CD8-positive, alpha-beta memory T cell (primary cell): Measurements from ENCODE around the gene RFTN1. TPM values are rescaled to one million over a fixed set of nuclear protein-coding genes. Genes with fewer than 3 reads are reported as not detected.

Experiments
- CTCF ChIA-PET: fragments of 350-600 bp; sonication (Branson Sonifier 250); formaldehyde crosslinking; loops from one replicate; lab custom pipeline; 2021; ENCODE audit warnings: antibody characterized with exemption; lab: Charles Lee
- POLR2A ChIA-PET: fragments of 350-600 bp; sonication (Branson Sonifier 250); formaldehyde crosslinking; loops from one replicate; lab custom pipeline; 2021; ENCODE audit warnings: antibody characterized with exemption; lab: Charles Lee
- DNase-seq, 5 donors: peaks; one replicate each; pipeline versions ENCODE4 v3.0.0 to v3.0.0-alpha.2; 2020 to 2022; ENCODE audit warnings: mixed read lengths in 1 of 5
- H3K27ac ChIP-seq: one replicate; pipeline ENCODE4 v1.7.0; 2013; ENCODE audit warnings: low read depth, mild to moderate bottlenecking, low read length, moderate library complexity
- H3K27me3 ChIP-seq: 2 replicates; pipeline ENCODE4 v1.7.0; 2013; ENCODE audit warnings: low read length, mild to moderate bottlenecking; ENCODE audit not compliant: insufficient read depth, poor library complexity, severe bottlenecking
- H3K36me3 ChIP-seq: 2 replicates; pipeline ENCODE4 v1.7.0; 2013; ENCODE audit warnings: mild to moderate bottlenecking, low read length, moderate library complexity; ENCODE audit not compliant: insufficient read depth
- H3K4me1 ChIP-seq: 2 replicates; pipeline ENCODE4 v1.7.0; 2013; ENCODE audit warnings: mild to moderate bottlenecking, low read length, moderate library complexity; ENCODE audit not compliant: insufficient read depth
- H3K4me3 ChIP-seq: 2 replicates; pipeline ENCODE4 v1.7.0; 2013; ENCODE audit warnings: mild to moderate bottlenecking, low read length
- H3K9me3 ChIP-seq: 2 replicates; pipeline ENCODE4 v1.7.0; 2013; ENCODE audit warnings: mild to moderate bottlenecking, low read length
- H3K27ac Mint-ChIP-seq, 8 donors: one replicate each; pipeline ENCODE4 v1.8.0; 2020 to 2021; ENCODE audit warnings: mixed read lengths in 8 of 8, mild to moderate bottlenecking in 6 of 8, inconsistent platforms in 3 of 8, moderate library complexity in 3 of 8
- H3K27me3 Mint-ChIP-seq, 2 donors: one replicate each; pipeline ENCODE4 v1.8.0; 2020 to 2021; ENCODE audit warnings: mixed read lengths in 2 of 2, mild to moderate bottlenecking in 1 of 2, moderate library complexity in 1 of 2
- H3K36me3 Mint-ChIP-seq, 3 donors: one replicate each; pipeline ENCODE4 v1.8.0; 2020 to 2021; ENCODE audit warnings: mixed read lengths in 3 of 3, inconsistent platforms in 1 of 3, mild to moderate bottlenecking in 1 of 3
- H3K4me1 Mint-ChIP-seq, 3 donors: one replicate each; pipeline ENCODE4 v1.8.0; 2020 to 2021; ENCODE audit warnings: mixed read lengths in 3 of 3, inconsistent platforms in 1 of 3, mild to moderate bottlenecking in 1 of 3
- H3K4me3 Mint-ChIP-seq, 7 donors: one replicate each; pipeline ENCODE4 v1.8.0; 2020 to 2021; ENCODE audit warnings: mixed read lengths in 7 of 7, mild to moderate bottlenecking in 6 of 7, moderate library complexity in 4 of 7, inconsistent platforms in 2 of 7
- H3K9me3 Mint-ChIP-seq, 5 donors: one replicate each; pipeline ENCODE4 v1.8.0; 2020 to 2022; ENCODE audit warnings: mixed read lengths in 5 of 5, mild to moderate bottlenecking in 3 of 5, moderate library complexity in 2 of 5, inconsistent platforms in 1 of 5
- polyA plus RNA-seq: library from polyadenylated mRNA; unstranded; fragments of 300-500 nt; fragmentation: Illumina TruSeq; gene quantifications from one replicate; pipeline ENCODE4 v1.2.3, GENCODE V29; 2021
- total RNA-seq, 2 experiments: library from RNA; stranded (reverse); gene quantifications; one replicate each; pipeline ENCODE4 v1.2.3, GENCODE V29; 2021

The RFTN1 gene
- total and polyA plus RNA-seq, 3 experiments from 2014 or later: 87.4 to 126 (median 125) TPM

DNA sequence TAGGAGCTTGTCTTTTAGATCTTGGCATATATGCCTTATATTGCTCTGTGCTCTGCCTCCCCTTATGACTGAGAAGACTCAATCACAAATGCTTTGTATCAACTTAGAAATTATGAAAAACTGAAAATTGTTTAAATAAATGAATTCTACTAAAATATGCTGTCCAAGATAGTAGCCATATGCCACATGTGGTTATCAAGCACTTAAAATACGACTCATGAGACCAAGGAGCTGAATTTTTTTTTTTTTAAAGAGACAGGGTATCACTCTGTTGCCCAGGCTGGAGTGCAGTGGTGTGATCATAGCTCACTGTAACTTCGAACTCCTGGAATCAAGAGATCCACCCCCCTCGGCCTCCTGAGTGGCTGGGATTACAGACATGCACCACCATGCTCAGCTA, 118.3 kb downstream of the RFTN1 start:
- Mint-ChIP-seq H3K27ac (no peak overlapping the region), H3K36me3 (peaks cover 4 to 42% (median 19%) of the 10 kb centered on the region in 3 donors), H3K27me3 (no peaks in the 10 kb centered on the region), H3K4me1 (peaks cover 26 to 54% (median 45%) of the 10 kb centered on the region in 3 donors), H3K9me3 (no peaks in the 10 kb centered on the region), H3K4me3 (no peak overlapping the region)
- no peaks in the 10 kb centered on the region for H3K9me3 ChIP-seq
- H3K27me3 ChIP-seq: no peaks in the 10 kb centered on the region
- POLR2A ChIA-PET: no interaction called here
- DNase-seq: no peak
- no peaks in the 10 kb centered on the region for H3K36me3 ChIP-seq
- H3K4me3 ChIP-seq: no peak overlapping the region
- no peak overlapping the region for H3K27ac ChIP-seq
- CTCF ChIA-PET: no interaction called here
- no peaks in the 10 kb centered on the region for H3K4me1 ChIP-seq

DNA sequence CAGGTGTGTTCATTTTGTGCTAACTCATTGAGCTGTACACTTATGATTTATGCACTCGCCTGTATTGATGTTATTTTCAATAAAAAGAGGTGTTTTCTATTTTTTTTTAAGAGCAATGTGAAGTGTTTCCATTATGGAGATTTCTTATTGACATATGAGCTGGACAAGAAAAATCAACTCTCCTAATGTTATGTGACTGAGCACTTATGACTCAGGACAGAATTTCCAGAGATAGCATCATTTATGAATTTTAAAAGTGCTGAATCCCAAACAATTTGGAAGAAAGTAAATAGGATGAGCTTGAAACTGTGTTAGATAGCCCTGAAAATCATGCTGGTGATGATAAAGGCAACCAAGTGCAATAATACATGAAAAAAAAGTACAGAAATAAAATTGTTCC, 118.9 kb downstream of the RFTN1 start:
- Mint-ChIP-seq H3K27me3 (no peaks in the 10 kb centered on the region), H3K4me3 (no peak overlapping the region), H3K9me3 (no peaks in the 10 kb centered on the region), H3K4me1 (peaks cover 24 to 54% (median 45%) of the 10 kb centered on the region in 3 donors), H3K27ac (peak overlapping the region in 1 of 8 donors; percentile 17), H3K36me3 (peaks cover 4 to 45% (median 22%) of the 10 kb centered on the region in 3 donors)
- no peak for DNase-seq
- no peaks in the 10 kb centered on the region for H3K4me1 ChIP-seq
- no peaks in the 10 kb centered on the region for H3K27me3 ChIP-seq
- POLR2A ChIA-PET: no interaction called here
- no peaks in the 10 kb centered on the region for H3K9me3 ChIP-seq
- H3K4me3 ChIP-seq: no peak overlapping the region
- CTCF ChIA-PET: no interaction called here
- H3K27ac ChIP-seq: no peak overlapping the region
- H3K36me3 ChIP-seq: no peaks in the 10 kb centered on the region

DNA sequence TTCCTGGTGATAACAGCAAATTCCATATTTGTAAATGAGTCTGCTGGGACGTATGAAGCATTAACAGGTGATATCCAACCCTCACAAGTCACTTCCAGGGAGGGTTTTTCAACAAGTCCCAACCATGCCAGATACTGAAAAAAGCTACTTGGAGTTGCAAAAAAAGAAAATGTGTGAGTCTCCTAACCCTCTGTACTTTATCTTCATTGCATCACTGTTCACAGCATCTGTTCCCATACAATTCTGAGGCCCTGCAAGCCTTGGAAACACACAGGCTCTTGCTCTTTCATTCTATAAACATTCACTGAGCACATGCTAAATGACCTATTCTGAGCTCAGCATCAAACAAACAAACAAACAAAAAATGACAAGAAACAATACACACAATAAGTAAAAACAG, 120.8 kb downstream of the RFTN1 start:
- POLR2A ChIA-PET: no interaction called here
- H3K36me3 ChIP-seq: no peaks in the 10 kb centered on the region
- DNase-seq: no peak
- H3K27me3 ChIP-seq: no peaks in the 10 kb centered on the region
- H3K4me1 ChIP-seq: no peaks in the 10 kb centered on the region
- H3K9me3 Mint-ChIP-seq: no peaks in the 10 kb centered on the region
- peaks cover 31 to 67% (median 60%) of the 10 kb centered on the region in 3 donors for H3K4me1 Mint-ChIP-seq
- CTCF ChIA-PET: no interaction called here
- no peak overlapping the region for H3K4me3 ChIP-seq
- H3K4me3 Mint-ChIP-seq: no peak overlapping the region
- H3K27ac Mint-ChIP-seq: peak overlapping the region in 1 of 8 donors; percentile 84
- no peak overlapping the region for H3K27ac ChIP-seq
- H3K9me3 ChIP-seq: no peaks in the 10 kb centered on the region
- peaks cover 4 to 34% (median 20%) of the 10 kb centered on the region in 3 donors for H3K36me3 Mint-ChIP-seq
- H3K27me3 Mint-ChIP-seq: no peaks in the 10 kb centered on the region

DNA sequence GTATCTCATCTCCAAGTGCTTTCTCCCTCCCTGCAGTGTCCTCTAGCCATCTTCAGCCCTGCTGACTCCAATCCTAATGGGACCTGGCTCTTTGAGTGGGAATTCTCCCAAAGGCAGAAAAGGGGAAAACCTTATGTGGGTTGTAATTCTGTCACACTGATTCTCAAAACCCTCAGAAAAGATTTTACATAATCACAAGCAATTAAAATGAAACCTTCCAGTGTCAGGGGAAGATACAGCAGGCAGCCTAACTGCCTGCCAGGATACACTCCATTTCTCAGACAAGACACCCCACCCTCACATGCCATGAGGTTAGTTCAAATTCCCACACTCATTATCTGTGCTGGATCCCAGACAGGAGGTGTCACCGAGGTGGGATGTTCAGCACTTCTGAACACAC, 121.4 kb downstream of the RFTN1 start:
- Histone ChIP-seq H3K27me3 (no peaks in the 10 kb centered on the region), H3K9me3 (no peaks in the 10 kb centered on the region), H3K36me3 (no peaks in the 10 kb centered on the region), H3K4me3 (no peak overlapping the region), H3K27ac (no peak overlapping the region), H3K4me1 (no peaks in the 10 kb centered on the region)
- H3K36me3 Mint-ChIP-seq: peaks cover 2 to 29% (median 19%) of the 10 kb centered on the region in 3 donors
- H3K27ac Mint-ChIP-seq: peak overlapping the region in 1 of 8 donors; percentile 12
- no peaks in the 10 kb centered on the region for H3K27me3 Mint-ChIP-seq
- H3K9me3 Mint-ChIP-seq: no peaks in the 10 kb centered on the region
- DNase-seq: no peak
- POLR2A ChIA-PET: interaction anchor here (0.7 kb wide), 1 partner anchor 54 kb away, joined by 3 read pairs; no protein-coding TSS in a partner anchor
- H3K4me1 Mint-ChIP-seq: peaks cover 34 to 72% (median 64%) of the 10 kb centered on the region in 3 donors
- no peak overlapping the region for H3K4me3 Mint-ChIP-seq
- CTCF ChIA-PET: no interaction called here

DNA sequence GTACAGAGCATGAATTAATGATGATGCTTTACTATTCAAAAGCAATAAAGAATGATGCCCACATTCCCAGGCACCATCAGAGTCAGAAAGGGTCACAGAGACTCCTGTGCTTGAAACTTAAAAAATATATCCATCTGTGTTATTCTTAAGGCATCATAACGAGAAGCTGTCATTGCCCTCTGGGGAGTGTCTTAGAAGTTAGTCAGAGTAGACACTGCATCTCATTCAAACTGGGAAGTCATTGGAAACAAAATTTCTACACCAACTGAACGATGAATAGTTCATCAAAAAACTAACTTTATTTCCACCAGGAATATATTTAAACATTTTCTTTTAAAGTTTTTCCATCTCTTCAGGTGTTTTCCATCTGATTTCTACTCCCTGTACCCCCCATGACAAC, 122.9 kb downstream of the RFTN1 start:
- H3K27me3 Mint-ChIP-seq: no peaks in the 10 kb centered on the region
- no peaks in the 10 kb centered on the region for H3K9me3 Mint-ChIP-seq
- no peaks in the 10 kb centered on the region for H3K36me3 ChIP-seq
- no peaks in the 10 kb centered on the region for H3K27me3 ChIP-seq
- CTCF ChIA-PET: interaction anchor here (1.0 kb wide), 1 partner anchor 121 kb away, joined by 3 read pairs; no protein-coding TSS in a partner anchor
- H3K9me3 ChIP-seq: no peaks in the 10 kb centered on the region
- H3K27ac Mint-ChIP-seq: peak overlapping the region in 1 of 8 donors; percentile 1
- DNase-seq: no peak
- peaks cover 7% of the 10 kb centered on the region for H3K4me1 ChIP-seq
- POLR2A ChIA-PET: no interaction called here
- no peak overlapping the region for H3K4me3 ChIP-seq
- no peak overlapping the region for H3K27ac ChIP-seq
- H3K36me3 Mint-ChIP-seq: peaks cover 0 to 25% (median 16%) of the 10 kb centered on the region in 3 donors
- H3K4me1 Mint-ChIP-seq: peaks cover 40 to 75% (median 69%) of the 10 kb centered on the region in 3 donors
- H3K4me3 Mint-ChIP-seq: no peak overlapping the region

DNA sequence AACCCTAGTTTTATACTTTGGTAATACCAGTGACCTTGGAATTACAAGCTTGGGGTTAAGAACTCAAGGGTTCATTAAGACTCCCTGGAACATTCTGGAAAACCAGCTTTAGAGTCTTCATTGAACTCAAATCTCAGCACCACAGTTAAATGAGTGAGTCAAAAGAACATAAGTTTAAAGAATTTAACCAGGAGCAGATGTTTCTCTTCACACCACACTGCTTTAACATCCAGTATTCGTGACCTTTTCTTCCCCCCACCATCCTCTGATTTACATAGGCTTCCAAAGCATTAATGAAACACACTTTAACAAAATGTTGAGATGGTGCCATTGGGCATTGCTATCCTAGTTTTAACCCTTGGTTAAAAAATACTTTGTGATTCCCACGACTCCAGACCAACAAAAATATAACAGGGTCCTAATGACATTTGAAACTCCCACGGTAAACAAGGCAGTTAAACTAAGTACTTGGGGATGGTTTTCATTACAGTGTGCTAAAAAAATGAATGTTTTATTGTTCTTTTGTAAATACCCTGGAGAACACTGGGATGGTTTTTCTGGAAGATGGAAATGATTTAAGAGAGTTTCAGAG, 124.6 kb downstream of the RFTN1 start:
- Histone ChIP-seq H3K27ac (no peak overlapping the region), H3K27me3 (no peaks in the 10 kb centered on the region), H3K36me3 (no peaks in the 10 kb centered on the region), H3K4me3 (no peak overlapping the region), H3K4me1 (peaks cover 7% of the 10 kb centered on the region), H3K9me3 (no peaks in the 10 kb centered on the region)
- Mint-ChIP-seq H3K4me1 (peaks cover 47 to 83% (median 76%) of the 10 kb centered on the region in 3 donors), H3K36me3 (peaks cover 0 to 17% (median 10%) of the 10 kb centered on the region in 3 donors), H3K27ac (peak overlapping the region in 2 of 8 donors; percentile 2 to 11), H3K4me3 (no peak overlapping the region), H3K27me3 (no peaks in the 10 kb centered on the region), H3K9me3 (no peaks in the 10 kb centered on the region)
- POLR2A ChIA-PET: no interaction called here
- DNase-seq: no peak
- CTCF ChIA-PET: interaction anchor here (1.2 kb wide), 1 partner anchor 69 kb away, joined by 3 read pairs; no protein-coding TSS in a partner anchor

DNA sequence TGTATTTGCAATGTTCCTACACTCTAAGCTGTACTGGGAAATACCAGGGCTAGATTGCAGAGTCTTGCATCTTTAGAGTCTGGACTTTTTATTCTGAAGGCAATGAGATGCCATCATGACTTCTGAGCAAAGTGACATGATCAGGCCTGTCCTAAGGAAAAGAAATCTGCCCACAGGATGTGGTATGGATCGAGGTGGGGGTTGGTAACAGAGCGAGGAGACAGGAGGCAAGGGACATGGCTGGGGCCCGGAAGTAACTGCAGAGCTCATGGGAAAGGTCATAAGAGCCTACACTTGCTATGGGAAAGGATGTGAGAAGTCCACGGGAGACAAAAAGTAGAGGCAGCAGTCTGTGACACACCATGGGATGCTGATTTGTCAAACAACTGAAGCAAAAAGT, 126.9 kb downstream of the RFTN1 start:
- no peaks in the 10 kb centered on the region for H3K27me3 Mint-ChIP-seq
- H3K4me1 Mint-ChIP-seq: peaks cover 57 to 90% (median 88%) of the 10 kb centered on the region in 3 donors
- no peak for DNase-seq
- H3K4me3 ChIP-seq: no peak overlapping the region
- H3K4me1 ChIP-seq: peaks cover 14% of the 10 kb centered on the region
- no peaks in the 10 kb centered on the region for H3K9me3 ChIP-seq
- no peaks in the 10 kb centered on the region for H3K27me3 ChIP-seq
- ChIA-PET POLR2A (no interaction called here), CTCF (interaction anchor here (1.1 kb wide), 1 partner anchor 11 kb away, joined by 3 read pairs; no protein-coding TSS in a partner anchor)
- no peaks in the 10 kb centered on the region for H3K9me3 Mint-ChIP-seq
- H3K27ac ChIP-seq: no peak overlapping the region
- no peaks in the 10 kb centered on the region for H3K36me3 ChIP-seq
- peaks cover 0 to 19% (median 14%) of the 10 kb centered on the region in 3 donors for H3K36me3 Mint-ChIP-seq
- H3K27ac Mint-ChIP-seq: peak overlapping the region in 5 of 8 donors; percentile 1 to 81 (median 40)
- H3K4me3 Mint-ChIP-seq: no peak overlapping the region

DNA sequence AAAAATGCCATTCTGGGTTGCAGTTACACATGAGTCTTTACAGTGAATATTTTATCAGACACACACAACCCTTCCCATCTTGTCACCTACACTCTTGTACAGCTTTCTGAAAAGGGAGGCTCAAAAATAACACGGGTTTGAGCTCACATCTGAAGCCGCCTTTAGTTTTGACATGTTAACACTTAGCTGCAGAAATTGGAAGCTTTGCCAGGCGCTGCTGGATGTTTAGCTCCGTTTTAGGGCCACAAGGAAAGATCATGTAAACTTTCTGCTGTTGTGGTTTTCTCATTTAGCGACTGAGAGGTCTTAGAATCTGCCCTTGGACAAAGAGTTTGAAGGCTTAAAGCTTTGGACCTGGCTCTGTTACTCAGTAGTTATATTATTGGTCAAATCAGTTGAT, 128.3 kb downstream of the RFTN1 start:
- ChIA-PET CTCF (no interaction called here), POLR2A (no interaction called here)
- H3K36me3 Mint-ChIP-seq: peaks cover 0 to 24% (median 15%) of the 10 kb centered on the region in 3 donors
- Histone ChIP-seq H3K4me1 (peaks cover 14% of the 10 kb centered on the region), H3K9me3 (no peaks in the 10 kb centered on the region), H3K27me3 (no peaks in the 10 kb centered on the region), H3K4me3 (no peak overlapping the region), H3K36me3 (no peaks in the 10 kb centered on the region), H3K27ac (no peak overlapping the region)
- peak overlapping the region in 1 of 7 donors; percentile 4 for H3K4me3 Mint-ChIP-seq
- H3K27me3 Mint-ChIP-seq: no peaks in the 10 kb centered on the region
- DNase-seq: no peak
- H3K9me3 Mint-ChIP-seq: no peaks in the 10 kb centered on the region
- peaks cover 55 to 86% (median 81%) of the 10 kb centered on the region in 3 donors for H3K4me1 Mint-ChIP-seq
- H3K27ac Mint-ChIP-seq: peak overlapping the region in 2 of 8 donors; percentile 22 to 76
